ENCODE results near the gene VPS16. TPM values are rescaled to one million over a fixed set of nuclear protein-coding genes. Genes with fewer than 3 reads are reported as not detected.

The VPS16 gene
- total RNA-seq, 6 experiments from 2014 or later = 17.2 to 22.2 (median 19.1) TPM

DNA sequence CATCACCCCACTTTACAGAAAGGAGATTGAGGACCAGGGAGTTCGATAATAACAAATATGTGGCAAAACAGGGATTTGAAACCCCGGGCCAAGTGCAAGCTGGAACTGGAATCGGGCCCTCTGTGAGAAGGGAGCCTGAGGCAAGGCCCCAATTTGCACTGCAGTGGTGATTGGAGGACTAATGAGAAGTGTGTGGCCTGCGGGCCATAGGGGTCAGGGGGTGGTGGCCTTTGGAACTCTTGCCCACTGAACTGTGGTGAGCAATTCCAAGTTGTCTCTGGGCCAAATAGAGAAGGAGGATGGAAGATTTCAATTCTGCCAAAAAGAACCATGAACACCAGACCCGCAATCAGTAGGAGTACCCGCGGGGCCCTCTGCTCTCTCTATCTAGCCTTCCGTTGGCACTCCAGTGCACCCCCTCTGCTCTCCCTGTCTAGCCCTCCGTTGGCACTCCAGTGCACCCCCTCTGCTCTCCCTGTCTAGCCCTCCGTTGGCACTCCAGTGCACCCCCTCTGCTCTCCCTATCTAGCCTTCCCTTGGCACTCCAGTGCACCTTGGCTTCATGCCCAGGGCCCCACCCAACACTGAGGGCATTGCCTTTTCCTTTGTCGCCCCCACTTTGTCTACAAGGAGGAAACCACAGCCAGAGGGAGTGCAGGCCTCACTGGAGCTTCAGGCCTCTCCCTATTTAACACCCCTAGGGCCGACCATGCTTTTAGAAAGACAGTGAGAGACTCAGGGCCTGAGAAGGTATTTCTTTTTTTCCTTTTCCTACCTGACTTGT, 26.7 kb downstream of the VPS16 start:
- intact Hi-C loops (cut with DNase I) = loop anchor here in 1 of 2 donors (10.0 kb wide), 1 partner anchor 112 kb away; no protein-coding TSS in a partner anchor
- H3K9me3 ChIP-seq = no peaks in the 10 kb centered on the region
- no peak for TF ChIP-seq POLR2A (IDR thresholded peaks at IDR 0.05)
- TF ChIP-seq, protein P1, sequence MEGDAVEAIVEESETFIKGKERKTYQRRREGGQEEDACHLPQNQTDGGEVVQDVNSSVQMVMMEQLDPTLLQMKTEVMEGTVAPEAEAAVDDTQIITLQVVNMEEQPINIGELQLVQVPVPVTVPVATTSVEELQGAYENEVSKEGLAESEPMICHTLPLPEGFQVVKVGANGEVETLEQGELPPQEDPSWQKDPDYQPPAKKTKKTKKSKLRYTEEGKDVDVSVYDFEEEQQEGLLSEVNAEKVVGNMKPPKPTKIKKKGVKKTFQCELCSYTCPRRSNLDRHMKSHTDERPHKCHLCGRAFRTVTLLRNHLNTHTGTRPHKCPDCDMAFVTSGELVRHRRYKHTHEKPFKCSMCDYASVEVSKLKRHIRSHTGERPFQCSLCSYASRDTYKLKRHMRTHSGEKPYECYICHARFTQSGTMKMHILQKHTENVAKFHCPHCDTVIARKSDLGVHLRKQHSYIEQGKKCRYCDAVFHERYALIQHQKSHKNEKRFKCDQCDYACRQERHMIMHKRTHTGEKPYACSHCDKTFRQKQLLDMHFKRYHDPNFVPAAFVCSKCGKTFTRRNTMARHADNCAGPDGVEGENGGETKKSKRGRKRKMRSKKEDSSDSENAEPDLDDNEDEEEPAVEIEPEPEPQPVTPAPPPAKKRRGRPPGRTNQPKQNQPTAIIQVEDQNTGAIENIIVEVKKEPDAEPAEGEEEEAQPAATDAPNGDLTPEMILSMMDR (IDR thresholded peaks at IDR 0.05) = no peak
- H3K36me3 ChIP-seq = peaks cover 0 to 14% (median 2%) of the 10 kb centered on the region in 4 donors
- no peak overlapping the region for H3K4me3 ChIP-seq
- no peaks in the 10 kb centered on the region for H3K27me3 ChIP-seq
- DNase-seq = no peak
- 76% methylated on average over 8 of the region's 12 CpGs for WGBS (ENCODE audit: insufficient coverage, low coverage, low lambda C conversion rate, missing lambda C conversion rate)
- peaks cover 0 to 7% (median 0%) of the 10 kb centered on the region in 4 donors for H3K4me1 ChIP-seq
- H3K27ac ChIP-seq = no peak overlapping the region
- ATAC-seq = no peak

DNA sequence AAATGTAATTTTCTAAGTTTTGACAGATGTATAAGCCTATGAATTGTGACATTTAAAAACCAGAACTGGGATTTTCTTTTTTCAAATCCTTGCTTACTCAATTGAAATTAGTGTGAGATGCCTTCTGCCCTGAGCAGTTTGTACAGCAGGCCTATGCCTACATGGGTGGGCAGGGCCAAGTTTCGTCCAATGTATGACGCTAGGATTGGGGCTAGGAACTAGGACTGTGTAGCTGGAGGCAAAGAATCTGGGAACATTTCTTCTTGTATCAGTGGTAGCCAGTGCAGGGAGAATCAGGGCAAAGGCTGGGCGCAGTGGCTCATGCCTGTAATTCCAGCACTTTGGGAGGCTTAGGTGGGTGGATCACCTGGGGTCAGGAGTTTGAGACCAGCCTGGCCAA, 28.8 kb downstream of the VPS16 start:
- Histone ChIP-seq H3K27me3 (no peaks in the 10 kb centered on the region), H3K4me1 (peaks cover 0 to 15% (median 0%) of the 10 kb centered on the region in 4 donors), H3K27ac (no peak overlapping the region), H3K9me3 (no peaks in the 10 kb centered on the region), H3K4me3 (no peak overlapping the region), H3K36me3 (peaks cover 0 to 8% (median 2%) of the 10 kb centered on the region in 4 donors)
- DNase-seq (no peak), ATAC-seq (no peak)
- 78% methylated on average over 3 of the region's 3 CpGs for WGBS (ENCODE audit: insufficient coverage, low coverage, low lambda C conversion rate, missing lambda C conversion rate)
- TF ChIP-seq, protein P1 (IDR thresholded peaks at IDR 0.05) = no peak
- TF ChIP-seq POLR2A (IDR thresholded peaks at IDR 0.05) = no peak
- intact Hi-C loops (cut with DNase I) = loop anchor here in 1 of 2 donors (10.0 kb wide), 1 partner anchor 115 kb away; no protein-coding TSS in a partner anchor

GRCh38 chr20:2871111-2871465, 30.5 kb downstream of the VPS16 start:
- ATAC-seq = no peak
- H3K27me3 ChIP-seq = no peaks in the 10 kb centered on the region
- intact Hi-C loops (cut with DNase I) = no loop called here
- H3K36me3 ChIP-seq = no peaks in the 10 kb centered on the region
- TF ChIP-seq POLR2A (IDR thresholded peaks at IDR 0.05) = no peak
- TF ChIP-seq, protein P1 (IDR thresholded peaks at IDR 0.05) = no peak
- no peak overlapping the region for H3K27ac ChIP-seq
- DNase-seq = no peak
- peaks cover 0 to 18% (median 0%) of the 10 kb centered on the region in 4 donors for H3K4me1 ChIP-seq
- 40% methylated on average over 2 of the region's 2 CpGs for WGBS (ENCODE audit: insufficient coverage, low coverage, low lambda C conversion rate, missing lambda C conversion rate)
- no peak overlapping the region for H3K4me3 ChIP-seq
- H3K9me3 ChIP-seq = no peaks in the 10 kb centered on the region

GRCh38 chr20:2871661-2872458, 31.3 kb downstream of the VPS16 start:
- TF ChIP-seq, protein P1 (IDR thresholded peaks at IDR 0.05) = no peak
- no peak for TF ChIP-seq POLR2A (IDR thresholded peaks at IDR 0.05)
- WGBS (ENCODE audit: insufficient coverage, low coverage, low lambda C conversion rate, missing lambda C conversion rate) = 26% methylated on average over 17 of the region's 34 CpGs

More at GRCh38 chr20:2871661-2872458, 31.3 kb downstream of the VPS16 start:
- Histone ChIP-seq H3K27me3 (no peaks in the 10 kb centered on the region), H3K4me1 (peaks cover 0 to 18% (median 0%) of the 10 kb centered on the region in 4 donors), H3K9me3 (no peaks in the 10 kb centered on the region), H3K36me3 (no peaks in the 10 kb centered on the region), H3K4me3 (peak overlapping the region; percentile 93 to 96 (median 96)), H3K27ac (peak overlapping the region in 1 of 3 donors; percentile 81)
- ATAC-seq (peak; percentile 1 to 21 (median 12)), DNase-seq (peak in 1 of 3 donors; percentile 61)
- intact Hi-C loops (cut with DNase I) = no loop called here
